Esophagus squamous epithelium (tissue), 5 donors: ENCODE results near the gene GALNTL6. TPM values are rescaled to one million over a fixed set of nuclear protein-coding genes. Genes with fewer than 3 reads are reported as not detected.
A peak's percentile ranks its signal among the peaks of the same experiment; 100 is the strongest.

ENCODE experiments used
- DNase-seq: peaks from one replicate; lab custom pipeline; 2025; lab: John Stamatoyannopoulos, UW
- H3K27ac ChIP-seq, 4 donors: fragments of 200-600 bp; sonication (generic); one replicate each; pipeline ENCODE4 v1.5.1; 2016 to 2019; ENCODE audit warnings: mild to moderate bottlenecking in 1 of 4
- H3K27me3 ChIP-seq, 4 donors: fragments of 200-600 bp; sonication (generic); 1 replicate in 3 of 4; 2 replicates in 1 of 4; pipeline versions ENCODE4 v1.5.1 to v1.6.0; 2017 to 2021; ENCODE audit warnings: antibody characterized with exemption in 1 of 4
- H3K36me3 ChIP-seq, 3 donors: fragments of 200-600 bp; sonication (generic); one replicate each; pipeline ENCODE4 v1.5.1; 2016 to 2019
- H3K4me1 ChIP-seq, 3 donors: fragments of 200-600 bp; sonication (generic); one replicate each; pipeline ENCODE4 v1.5.1; 2017 to 2019
- H3K4me3 ChIP-seq, 4 donors: fragments of 200-600 bp; sonication (generic); 1 replicate in 3 of 4; 2 replicates in 1 of 4; pipeline ENCODE4 v1.5.1; 2016 to 2019; ENCODE audit warnings: mild to moderate bottlenecking in 2 of 4, moderate library complexity in 1 of 4
- H3K9me3 ChIP-seq, 3 donors: fragments of 200-600 bp; sonication (generic); one replicate each; pipeline ENCODE4 v1.5.1; 2016 to 2019
- POLR2A ChIP-seq, 4 donors: fragments of 450-650 bp; IDR thresholded peaks; one replicate each; pipeline ENCODE4 v1.6.1; 2017; ENCODE audit warnings: antibody characterized with exemption in 4 of 4, mild to moderate bottlenecking in 4 of 4, moderate library complexity in 3 of 4
- WGBS, 2 donors: methylation state at CpG; one replicate each; pipeline ENCODE4 v1.1.5; 2018; 5-methylcytosine and 5-hydroxymethylcytosine counted together
- intact Hi-C: fragments of 100-400 bp; cut with DNase I; formaldehyde crosslinking; loops from one replicate; pipeline ENCODE4 v1.15.0; 2022
- total RNA-seq, 4 donors: library from RNA; depleted of rRNA; stranded (reverse); fragments of >200 nt; gene quantifications; one replicate each; pipeline ENCODE4 v1.1.0, GENCODE V29; 2016
- TF ChIP-seq, protein P1 (sequence below), 6 experiments: fragments of 450-650 bp in 4 of 6; fragments of 200-600 bp in 2 of 6; sonication (generic) in 2 of 6; IDR thresholded peaks; one replicate each; pipeline ENCODE4 v1.5.1; 2016 to 2019; ENCODE audit warnings: antibody characterized with exemption in 6 of 6, mild to moderate bottlenecking in 4 of 6, moderate library complexity in 4 of 6
- donor health status: DM: yes; HTN: yes; CAD: no.

The GALNTL6 gene
- total RNA-seq, 4 donors from 2014 or later: 0.12 TPM; not detected in 3

DNA sequence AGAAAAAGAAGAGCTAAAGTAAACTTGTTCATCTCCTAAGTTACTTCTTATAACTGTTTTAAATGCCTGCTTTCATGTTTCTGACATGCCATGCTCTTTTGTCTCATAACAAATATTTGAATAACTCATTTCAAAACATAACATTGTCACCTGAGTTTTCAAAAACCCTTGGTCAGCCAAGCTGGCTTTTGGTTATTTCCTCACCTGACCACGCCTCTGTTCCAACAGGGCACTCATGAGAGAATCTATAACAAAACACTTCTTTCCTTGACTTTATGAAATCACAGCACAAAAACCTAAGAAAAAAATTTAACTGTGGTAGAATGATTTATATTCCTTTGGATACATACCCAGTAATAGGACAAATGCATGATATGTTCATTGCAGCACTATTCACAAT, 1182.5 kb downstream of the GALNTL6 start:
- 90 to 92% methylated on average over 1 of the region's 1 CpG for WGBS, 2 donors
- H3K27ac ChIP-seq: peak overlapping the region in 2 of 4 donors; percentile 27 to 71
- no peak for TF ChIP-seq POLR2A (IDR thresholded peaks at IDR 0.05)
- TF ChIP-seq, protein P1, sequence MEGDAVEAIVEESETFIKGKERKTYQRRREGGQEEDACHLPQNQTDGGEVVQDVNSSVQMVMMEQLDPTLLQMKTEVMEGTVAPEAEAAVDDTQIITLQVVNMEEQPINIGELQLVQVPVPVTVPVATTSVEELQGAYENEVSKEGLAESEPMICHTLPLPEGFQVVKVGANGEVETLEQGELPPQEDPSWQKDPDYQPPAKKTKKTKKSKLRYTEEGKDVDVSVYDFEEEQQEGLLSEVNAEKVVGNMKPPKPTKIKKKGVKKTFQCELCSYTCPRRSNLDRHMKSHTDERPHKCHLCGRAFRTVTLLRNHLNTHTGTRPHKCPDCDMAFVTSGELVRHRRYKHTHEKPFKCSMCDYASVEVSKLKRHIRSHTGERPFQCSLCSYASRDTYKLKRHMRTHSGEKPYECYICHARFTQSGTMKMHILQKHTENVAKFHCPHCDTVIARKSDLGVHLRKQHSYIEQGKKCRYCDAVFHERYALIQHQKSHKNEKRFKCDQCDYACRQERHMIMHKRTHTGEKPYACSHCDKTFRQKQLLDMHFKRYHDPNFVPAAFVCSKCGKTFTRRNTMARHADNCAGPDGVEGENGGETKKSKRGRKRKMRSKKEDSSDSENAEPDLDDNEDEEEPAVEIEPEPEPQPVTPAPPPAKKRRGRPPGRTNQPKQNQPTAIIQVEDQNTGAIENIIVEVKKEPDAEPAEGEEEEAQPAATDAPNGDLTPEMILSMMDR (IDR thresholded peaks at IDR 0.05): no peak

DNA sequence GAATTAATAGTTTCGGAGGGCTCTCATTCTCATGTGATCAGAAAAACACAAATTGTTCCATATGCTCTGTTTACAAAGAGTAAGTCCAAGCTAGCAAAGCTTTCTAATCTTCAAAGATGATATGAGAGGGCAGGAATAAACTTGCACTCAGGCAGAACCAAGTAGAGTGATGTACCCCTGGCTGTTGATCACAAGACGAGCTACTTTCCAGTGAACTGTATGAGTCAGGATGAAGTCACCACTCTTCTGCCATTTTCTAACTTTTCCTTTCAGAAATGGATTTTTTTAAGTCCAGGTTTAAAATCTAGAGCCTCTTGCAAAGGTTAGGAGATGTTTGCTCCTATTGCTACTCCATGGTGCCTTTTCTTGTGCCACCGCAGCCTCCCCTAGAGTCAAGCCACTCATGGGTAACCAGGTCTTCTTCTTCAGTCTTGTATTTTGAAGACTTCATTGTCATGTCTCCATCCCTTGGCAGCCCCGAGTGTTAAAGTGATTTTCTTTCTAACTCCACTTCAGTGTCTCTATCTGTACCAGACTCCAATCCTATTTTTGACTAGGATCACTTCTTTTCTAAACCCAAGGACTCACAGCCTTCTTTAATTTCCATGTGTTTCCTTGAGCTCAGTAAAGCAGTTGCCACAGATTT, 1183.5 kb downstream of the GALNTL6 start:
- H3K9me3 ChIP-seq: no peaks in the 10 kb centered on the region
- peak overlapping the region; percentile 39 to 71 (median 50) for H3K27ac ChIP-seq
- 40 to 47% methylated on average over 4 of the region's 4 CpGs for WGBS, 2 donors
- no peak overlapping the region for H3K4me3 ChIP-seq
- no peaks in the 10 kb centered on the region for H3K36me3 ChIP-seq
- H3K4me1 ChIP-seq: peaks cover 0 to 47% (median 13%) of the 10 kb centered on the region in 3 donors
- no peak for DNase-seq
- TF ChIP-seq, protein P1 (IDR thresholded peaks at IDR 0.05): no peak
- TF ChIP-seq POLR2A (IDR thresholded peaks at IDR 0.05): no peak
- H3K27me3 ChIP-seq: no peaks in the 10 kb centered on the region
- intact Hi-C loops: no loop called here

More for the DNA sequence above, 1182.5 kb downstream of the GALNTL6 start:
- Histone ChIP-seq H3K27me3 (no peaks in the 10 kb centered on the region), H3K36me3 (no peaks in the 10 kb centered on the region), H3K4me1 (peaks cover 0 to 38% (median 13%) of the 10 kb centered on the region in 3 donors), H3K4me3 (no peak overlapping the region), H3K9me3 (no peaks in the 10 kb centered on the region)
- DNase-seq: no peak
- intact Hi-C loops: no loop called here

DNA sequence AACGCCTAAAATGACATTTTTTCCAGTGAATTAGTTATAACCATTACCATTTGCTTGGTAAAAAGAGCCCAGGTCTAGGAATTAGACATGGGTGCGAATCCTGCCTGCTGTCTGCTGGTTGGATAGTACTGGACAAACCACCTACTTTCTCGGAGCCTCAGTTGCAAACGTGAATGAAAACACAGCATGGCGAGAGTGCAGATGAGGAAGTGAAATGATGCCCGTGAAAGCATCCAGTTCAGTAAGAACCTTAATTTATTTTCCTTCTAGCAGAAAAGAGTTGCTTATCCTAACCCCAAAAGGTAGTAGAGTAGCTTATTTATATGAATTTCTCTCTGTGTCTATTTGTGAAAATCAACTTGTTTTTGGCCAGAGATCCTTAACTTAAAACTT, 1184.0 kb downstream of the GALNTL6 start:
- H3K9me3 ChIP-seq: no peaks in the 10 kb centered on the region
- 84% methylated on average over 6 of the region's 6 CpGs for WGBS, 2 donors
- intact Hi-C loops: no loop called here

DNA sequence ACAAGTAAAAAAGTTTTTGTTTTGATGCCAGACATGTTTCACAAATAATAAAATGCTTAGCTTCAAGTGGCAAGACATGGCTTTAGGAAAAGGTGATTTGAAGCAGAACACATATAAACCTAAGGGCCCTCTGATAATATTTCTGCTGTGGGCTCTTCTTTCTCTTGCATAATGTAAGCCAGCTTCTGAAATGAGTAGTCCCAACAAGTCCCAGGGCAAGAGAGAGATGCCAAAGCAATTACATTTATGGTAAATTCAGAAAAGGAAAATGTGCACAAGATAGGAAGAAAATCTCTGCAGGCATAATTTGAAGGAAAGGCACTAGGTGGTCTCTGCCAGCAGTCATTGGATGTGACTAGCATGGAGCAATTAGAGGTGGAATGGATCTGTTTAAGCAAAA, 1184.7 kb downstream of the GALNTL6 start:
- no peaks in the 10 kb centered on the region for H3K9me3 ChIP-seq
- H3K27ac ChIP-seq: peak overlapping the region in 3 of 4 donors; percentile 36 to 71 (median 54)
- DNase-seq: no peak
- no peaks in the 10 kb centered on the region for H3K27me3 ChIP-seq
- no peaks in the 10 kb centered on the region for H3K36me3 ChIP-seq
- no peak overlapping the region for H3K4me3 ChIP-seq
- intact Hi-C loops: no loop called here
- TF ChIP-seq, protein P1 (IDR thresholded peaks at IDR 0.05): no peak
- TF ChIP-seq POLR2A (IDR thresholded peaks at IDR 0.05): no peak
- H3K4me1 ChIP-seq: peaks cover 0 to 53% (median 13%) of the 10 kb centered on the region in 3 donors

More for the DNA sequence above, 1184.0 kb downstream of the GALNTL6 start:
- no peaks in the 10 kb centered on the region for H3K36me3 ChIP-seq
- H3K4me3 ChIP-seq: no peak overlapping the region
- peak overlapping the region in 3 of 4 donors; percentile 39 to 71 (median 53) for H3K27ac ChIP-seq
- peaks cover 0 to 52% (median 13%) of the 10 kb centered on the region in 3 donors for H3K4me1 ChIP-seq
- DNase-seq: no peak
- TF ChIP-seq, protein P1 (IDR thresholded peaks at IDR 0.05): no peak
- TF ChIP-seq POLR2A (IDR thresholded peaks at IDR 0.05): no peak
- no peaks in the 10 kb centered on the region for H3K27me3 ChIP-seq
